Gastroesophageal sphincter (tissue), 3 donors: Measurements from ENCODE around the gene EMILIN2.

Experiments used
- POLR2AphosphoS5 ChIP-seq: sonication (generic); formaldehyde crosslinking; IDR thresholded peaks from one replicate; pipeline ENCODE4 v1.6.1; 2017; ENCODE audit warnings: antibody characterized with exemption
- TF ChIP-seq, protein P1 (sequence below), 4 experiments: fragments of 200-600 bp in 2 of 4; fragments of 450-650 bp in 2 of 4; sonication (generic) in 1 of 4; IDR thresholded peaks; one replicate each; pipeline ENCODE4 v1.5.1; 2017 to 2019; ENCODE audit warnings: antibody characterized with exemption in 4 of 4, mild to moderate bottlenecking in 2 of 4, moderate library complexity in 2 of 4

DNA sequence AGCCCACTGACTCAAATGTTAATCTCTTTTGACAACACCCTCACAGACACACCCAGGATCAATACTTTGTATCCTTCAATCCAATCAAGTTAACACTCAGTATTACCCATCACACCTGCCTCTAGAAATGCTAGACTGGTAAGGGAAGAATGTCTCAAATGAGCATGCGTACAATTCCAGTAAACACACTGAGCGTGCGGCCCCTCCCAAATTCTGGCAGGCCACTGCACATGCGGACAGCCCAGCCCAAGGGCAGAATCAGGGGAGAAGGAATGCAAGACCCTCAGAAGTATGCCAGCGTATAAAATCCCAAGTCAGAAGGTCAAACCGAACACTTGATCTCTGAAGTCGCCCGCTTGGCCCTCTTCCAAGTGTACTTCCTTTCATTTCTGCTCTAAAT is 7.6 kb upstream of the EMILIN2 start:
- TF ChIP-seq, protein P1, sequence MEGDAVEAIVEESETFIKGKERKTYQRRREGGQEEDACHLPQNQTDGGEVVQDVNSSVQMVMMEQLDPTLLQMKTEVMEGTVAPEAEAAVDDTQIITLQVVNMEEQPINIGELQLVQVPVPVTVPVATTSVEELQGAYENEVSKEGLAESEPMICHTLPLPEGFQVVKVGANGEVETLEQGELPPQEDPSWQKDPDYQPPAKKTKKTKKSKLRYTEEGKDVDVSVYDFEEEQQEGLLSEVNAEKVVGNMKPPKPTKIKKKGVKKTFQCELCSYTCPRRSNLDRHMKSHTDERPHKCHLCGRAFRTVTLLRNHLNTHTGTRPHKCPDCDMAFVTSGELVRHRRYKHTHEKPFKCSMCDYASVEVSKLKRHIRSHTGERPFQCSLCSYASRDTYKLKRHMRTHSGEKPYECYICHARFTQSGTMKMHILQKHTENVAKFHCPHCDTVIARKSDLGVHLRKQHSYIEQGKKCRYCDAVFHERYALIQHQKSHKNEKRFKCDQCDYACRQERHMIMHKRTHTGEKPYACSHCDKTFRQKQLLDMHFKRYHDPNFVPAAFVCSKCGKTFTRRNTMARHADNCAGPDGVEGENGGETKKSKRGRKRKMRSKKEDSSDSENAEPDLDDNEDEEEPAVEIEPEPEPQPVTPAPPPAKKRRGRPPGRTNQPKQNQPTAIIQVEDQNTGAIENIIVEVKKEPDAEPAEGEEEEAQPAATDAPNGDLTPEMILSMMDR (IDR thresholded peaks at IDR 0.05), result no peak
- no peak for TF ChIP-seq POLR2AphosphoS5
